Measurements from ENCODE around the gene TBC1D20. TPM values are rescaled to one million over a fixed set of nuclear protein-coding genes. Genes with fewer than 3 reads are reported as not detected.
A peak's percentile ranks its signal among the peaks of the same experiment; 100 is the strongest.

The TBC1D20 gene
- total and polyA plus RNA-seq, 2 of the 4 experiments (the other 2 are of a cell fraction), result 39.1 to 42.8 TPM

DNA sequence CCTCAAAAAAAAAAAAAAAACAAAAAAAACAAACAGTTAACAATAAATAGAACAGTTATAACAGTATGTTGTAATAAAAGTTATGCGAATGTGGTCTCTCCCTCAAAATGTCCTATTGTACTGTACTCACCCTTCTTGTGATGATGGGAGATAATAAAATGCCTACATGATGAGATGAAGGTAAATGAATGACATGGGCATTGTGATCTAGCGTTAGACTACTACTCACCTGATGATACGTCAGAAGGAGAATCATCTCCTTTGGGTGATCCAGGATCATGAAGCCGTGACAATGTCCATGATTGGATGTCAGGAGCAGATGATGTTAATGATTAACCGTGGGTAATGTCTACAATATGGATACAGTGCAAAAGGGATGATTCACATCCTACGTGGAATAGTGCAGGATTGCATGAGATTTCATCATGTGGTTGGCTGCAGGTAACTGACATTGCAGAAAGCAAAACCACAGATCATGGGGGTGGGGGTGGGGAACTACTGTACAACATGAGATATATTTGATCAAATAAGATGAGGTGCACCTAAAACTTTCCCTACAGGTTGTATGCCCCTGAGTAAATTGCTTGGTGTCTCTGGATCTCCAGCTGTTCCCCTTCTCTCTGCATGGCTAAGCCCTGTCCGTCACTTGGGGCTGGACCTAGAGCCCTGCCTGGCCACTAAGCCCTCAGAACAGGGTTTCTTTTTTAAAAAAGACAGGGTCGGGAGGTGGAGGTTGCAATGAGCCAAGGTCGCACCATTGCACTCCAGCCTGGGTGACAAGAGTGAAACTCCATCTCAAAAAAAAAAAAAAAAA, 60.4 kb downstream of the TBC1D20 start:
- ChIA-PET CTCF (no interaction called here), POLR2A (ENCODE audit: unreplicated experiment) (no interaction called here)
- WGBS, 2 experiments (ENCODE audit: extremely low coverage in 2 of 2, insufficient read length in 1 of 2), result 81% methylated on average over 4 of the region's 9 CpGs; no CpG with 5 or more reads in 1 of the 2 experiments
- Histone ChIP-seq H3K4ac (ENCODE audit: low read depth, low read length) (peak overlapping the region; percentile 73), H2BK15ac (ENCODE audit: low read depth, low read length) (peak overlapping the region; percentile 62; the same call in 2 of the 3 replicates), H2AK5ac (ENCODE audit: low read depth, low read length) (peak overlapping the region; percentile 29; the same call in 1 of the 2 replicates), H3K18ac (ENCODE audit: low read depth, low read length) (no peak overlapping the region; the same call in 1 of the 2 replicates), H3K9me1 (ENCODE audit: insufficient read depth, low read length) (peaks cover under 1% of the 10 kb centered on the region; the same call in 1 of the 2 replicates), H3K9ac (ENCODE audit: low read depth, low read length) (no peak overlapping the region), H2BK5ac (ENCODE audit: low read depth, low read length, poor library complexity, severe bottlenecking) (no peak overlapping the region), H3K23ac (ENCODE audit: low read depth, low read length) (peak overlapping the region; percentile 39; the same call in 1 of the 2 replicates), H3K14ac (replicated peaks; ENCODE audit: low read depth, low read length) (peak overlapping the region; percentile 85), H3K36me3 (ENCODE audit: control insufficient read depth, insufficient read depth, low read length) (peaks cover 13% of the 10 kb centered on the region), H3K56ac (ENCODE audit: extremely low read depth, insufficient read depth, low read length) (no peak overlapping the region), H3K4me2 (ENCODE audit: low read depth, low read length) (no peak overlapping the region), H3K9me3 (ENCODE audit: control insufficient read depth, insufficient read depth, low read length) (0 out of 2 replicates have a peak, but pooled peaks cover 3% of the 10 kb centered on the region), H2AK9ac (replicated peaks; ENCODE audit: low read depth, low read length, poor library complexity) (no peak overlapping the region), H3K79me1 (ENCODE audit: low read depth in 1 of 2, low read length in 2 of 2) (no peaks in the 10 kb centered on the region), H3K4me3 (ENCODE audit: insufficient read depth, low read depth, low read length) (no peak overlapping the region), H4K8ac (ENCODE audit: low read depth in 2 of 2, low read length in 2 of 2) (peak overlapping the region; percentile 6 to 82; a peak in 3 of 4 replicates), H4K5ac (ENCODE audit: low read depth, low read length) (peak overlapping the region; percentile 83), H3K4me1 (ENCODE audit: control insufficient read depth, insufficient read depth, low read length) (peaks cover 4% of the 10 kb centered on the region; the same call in 1 of the 2 replicates), H3K27ac (ENCODE audit: insufficient read depth, low read length) (no peak overlapping the region), H2AFZ (replicated peaks; ENCODE audit: low read length, poor library complexity) (peak overlapping the region; percentile 12), H3K27me3 (ENCODE audit: control insufficient read depth, insufficient read depth, low read length) (no peaks in the 10 kb centered on the region), H2BK20ac (ENCODE audit: low read depth, low read length) (peak overlapping the region; percentile 90; the same call in 1 of the 2 replicates), H4K91ac (ENCODE audit: insufficient read depth, low read depth, low read length) (peak overlapping the region; percentile 59), H4K20me1 (ENCODE audit: insufficient read depth, low read length) (0 out of 2 replicates have a peak, but pooled peaks cover 4% of the 10 kb centered on the region), H2BK120ac (ENCODE audit: low read depth, low read length) (peak overlapping the region; percentile 74)
- intact Hi-C loops (cut with micrococcal nuclease) (no loop called here), in situ Hi-C loops (cut with MboI; ENCODE audit: low sequenced_read_pairs) (no loop called here), dilution Hi-C loops (cut with HindIII; ENCODE audit: low sequenced_read_pairs, unreplicated experiment) (no loop called here)
- peak; percentile 80 for DNase-seq
- BruUV-seq (replicated peaks), result no TSS peak
- TF ChIP-seq CHD1 (IDR thresholded peaks at IDR 0.05; ENCODE audit: low read depth, low read length) (no peak), CEBPB (IDR thresholded peaks at IDR 0.05; ENCODE audit: low read depth, low read length) (peak; percentile 92)
- ATAC-seq (ENCODE audit: low read depth), result no peak

All from IMR-90 (cell line).